GM11168 (cell line): ENCODE results near the gene ALG14.
"Not testable (repeated sequence)": the region's sequence is repeated elsewhere in the genome, so short reads cannot be mapped to it uniquely, and the experiment has no call there.

Experiments used
- in situ Hi-C: fragments of 300-500 bp; cut with MboI; formaldehyde crosslinking; loops from one replicate; pipeline ENCODE4 v1.12.0; 2022; ENCODE audit warnings: low sequenced_read_pairs; ENCODE audit not compliant: unreplicated experiment

ALG14 gene, protein sequence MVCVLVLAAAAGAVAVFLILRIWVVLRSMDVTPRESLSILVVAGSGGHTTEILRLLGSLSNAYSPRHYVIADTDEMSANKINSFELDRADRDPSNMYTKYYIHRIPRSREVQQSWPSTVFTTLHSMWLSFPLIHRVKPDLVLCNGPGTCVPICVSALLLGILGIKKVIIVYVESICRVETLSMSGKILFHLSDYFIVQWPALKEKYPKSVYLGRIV

DNA sequence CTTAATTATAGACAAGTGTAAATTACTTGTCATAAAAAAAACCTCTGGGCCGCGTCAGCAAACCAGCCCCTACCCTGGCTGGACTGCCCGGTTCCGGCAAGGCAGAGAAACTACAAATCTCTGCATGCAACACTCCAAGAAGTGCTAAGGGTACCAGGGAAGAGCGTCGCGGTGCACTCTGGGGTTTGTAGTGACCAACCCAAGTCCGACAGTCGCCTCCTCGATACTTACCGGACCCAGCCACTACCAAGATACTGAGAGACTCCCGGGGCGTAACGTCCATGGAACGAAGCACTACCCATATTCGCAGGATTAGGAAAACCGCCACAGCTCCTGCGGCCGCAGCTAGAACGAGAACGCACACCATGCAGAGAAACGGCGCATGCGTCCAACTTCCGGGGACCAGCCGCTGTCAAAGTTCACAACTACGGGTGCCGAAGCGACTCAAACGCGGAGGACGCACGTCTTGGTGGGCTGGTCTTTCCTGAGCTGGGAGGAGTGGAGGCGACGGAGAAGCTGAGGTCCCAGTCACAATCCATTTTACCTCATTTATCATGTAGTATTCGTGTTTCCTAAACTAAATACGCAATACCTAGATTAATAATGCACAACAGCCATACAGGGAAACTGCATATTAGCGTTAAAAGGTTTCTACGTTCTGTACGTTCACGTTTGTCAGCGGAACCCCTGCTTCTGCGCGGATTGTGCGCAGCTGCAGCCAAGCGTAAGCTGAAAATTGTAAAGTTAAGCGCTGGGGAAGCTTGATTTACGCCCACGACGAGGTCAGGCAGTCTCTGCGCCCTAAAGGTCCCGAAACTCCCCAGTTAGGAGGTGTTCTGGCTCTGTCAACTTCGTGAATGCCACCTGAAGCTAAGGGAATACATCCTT lies at the start of gene ALG14:
TSS of gene ALG14 (minus strand) at position 420 of the 888 bp plus-strand sequence. CDS start at position 367, 53 bp downstream.
- in situ Hi-C loops: no loop called here

DNA sequence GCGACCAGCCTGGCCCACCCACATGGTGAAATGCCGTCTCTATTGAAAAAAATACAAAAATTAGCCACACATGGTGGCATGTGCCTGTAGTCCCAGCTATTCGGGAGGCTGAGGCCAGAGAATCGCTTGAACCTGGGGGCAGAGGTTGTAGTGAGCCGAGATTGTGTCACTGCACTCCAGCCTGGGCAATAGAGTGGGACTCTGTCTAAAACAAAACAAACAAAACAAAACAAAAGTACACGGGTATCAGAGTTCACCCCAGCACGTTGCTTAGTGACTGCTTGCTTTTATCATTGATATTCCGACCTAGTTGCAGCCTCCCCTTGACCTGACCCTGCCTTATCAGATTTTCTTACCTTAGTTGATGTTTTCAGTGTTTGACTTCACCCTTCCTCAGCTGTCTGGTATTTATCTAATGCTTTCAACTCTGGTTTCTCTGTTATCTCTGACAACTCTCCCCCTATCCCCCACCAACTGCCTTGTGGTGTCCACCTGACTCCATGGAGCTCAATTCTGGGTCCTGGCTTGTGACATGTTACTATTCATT lies 49.5 kb upstream of the ALG14 start:
- in situ Hi-C loops: no loop called here

DNA sequence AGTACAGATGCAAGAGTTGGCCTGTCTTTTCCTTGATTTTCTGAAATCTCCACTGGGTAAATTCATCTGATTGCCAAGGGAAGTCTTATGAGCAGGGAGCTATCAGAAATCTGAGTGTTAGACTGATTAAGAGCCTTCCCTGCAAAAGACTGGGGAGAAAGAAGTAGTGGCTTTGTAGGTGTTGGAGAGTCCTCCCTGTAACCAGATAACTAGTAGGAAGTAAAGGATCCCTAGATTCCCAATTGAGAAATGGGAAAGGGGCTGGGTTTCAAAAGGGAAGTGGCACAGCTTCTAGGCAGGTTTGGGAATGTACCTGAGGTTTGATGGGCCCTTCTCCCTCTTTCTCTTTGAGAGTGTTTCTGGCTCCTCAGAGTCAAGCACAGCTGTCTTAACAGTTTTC lies 46.5 kb upstream of the ALG14 start:
- in situ Hi-C loops: no loop called here

- in situ Hi-C loops: no loop called here
These were observed 46.0 kb upstream of the ALG14 start for GRCh38 chr1:95118710-95119109.

DNA sequence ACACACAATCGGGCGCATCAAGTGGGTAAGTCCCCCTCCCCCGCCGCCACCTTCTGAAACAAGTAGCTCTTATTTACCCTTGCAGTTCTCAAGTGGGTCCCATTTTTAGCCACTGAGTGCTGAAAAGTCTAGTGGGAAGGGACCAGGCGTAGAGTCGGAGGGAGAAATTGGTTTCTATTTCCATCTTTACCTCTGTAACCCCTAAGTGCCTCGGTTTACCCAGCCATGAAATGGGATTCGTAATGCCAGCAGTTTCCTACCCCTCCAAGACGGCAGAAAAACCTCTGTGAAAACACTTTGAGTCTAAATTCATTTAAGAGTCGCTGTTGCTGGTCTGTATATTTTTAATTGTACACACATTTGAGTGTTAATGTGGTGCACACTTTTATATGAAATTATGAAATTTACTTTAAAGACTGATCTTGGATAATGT lies 45.3 kb upstream of the ALG14 start:
- in situ Hi-C loops: no loop called here

DNA sequence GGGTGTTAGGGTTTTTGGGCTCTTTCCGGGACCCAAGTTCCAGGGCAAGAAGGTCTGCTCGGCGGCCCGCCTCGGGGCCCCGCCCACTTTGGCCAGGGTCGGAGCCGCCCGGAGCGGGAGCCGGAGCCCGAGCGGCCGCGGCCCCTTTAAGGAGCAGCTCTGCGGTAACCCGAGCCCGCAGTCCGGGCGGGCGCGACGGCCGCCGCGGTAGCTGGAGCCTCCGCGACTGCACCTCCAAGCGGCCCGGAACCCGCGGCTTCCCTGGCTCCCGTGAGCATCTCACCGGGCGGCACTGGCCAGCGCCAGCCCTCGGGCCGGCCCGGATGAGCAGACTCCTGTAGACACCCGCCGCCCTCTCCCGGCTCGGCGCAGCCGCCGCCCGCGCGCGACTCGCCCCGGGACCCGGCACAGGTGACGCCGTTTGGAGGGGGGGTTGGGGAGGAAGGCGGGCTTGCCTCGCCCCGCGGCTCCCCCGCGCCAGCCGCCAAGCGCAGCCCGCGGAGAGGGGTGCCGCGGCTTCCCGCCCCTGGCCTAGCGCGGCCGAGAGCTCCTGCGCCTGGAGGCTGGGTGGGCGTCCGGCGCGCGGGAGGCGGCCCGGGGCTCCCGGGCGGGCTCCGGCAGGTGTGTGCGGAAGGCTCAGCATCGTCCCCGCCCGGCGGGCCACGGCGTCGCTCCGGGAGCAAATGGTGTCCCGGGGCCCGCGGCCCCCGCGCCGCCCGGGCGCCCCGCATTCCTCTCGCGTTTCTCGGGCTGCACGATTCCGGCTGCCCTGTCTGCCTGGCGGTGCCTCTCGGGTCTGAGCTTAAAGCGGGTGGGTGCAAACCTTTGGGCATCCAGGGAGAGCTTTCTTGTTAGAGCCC lies 44.7 kb upstream of the ALG14 start, which contains the start of gene TLCD4:
TSS of gene TLCD4 (plus strand) at position 149 of the 860 bp plus-strand sequence. CDS start 26,547 bp downstream, outside the sequence.
- in situ Hi-C loops: no loop called here

GRCh38 chr1:95116580-95117206 lies 43.9 kb upstream of the ALG14 start:
- in situ Hi-C loops: no loop called here

GRCh38 chr1:95115708-95116137 lies 43.0 kb upstream of the ALG14 start:
- in situ Hi-C loops: no loop called here

GRCh38 chr1:95113684-95114083 lies 40.9 kb upstream of the ALG14 start:
- in situ Hi-C loops: no loop called here

DNA sequence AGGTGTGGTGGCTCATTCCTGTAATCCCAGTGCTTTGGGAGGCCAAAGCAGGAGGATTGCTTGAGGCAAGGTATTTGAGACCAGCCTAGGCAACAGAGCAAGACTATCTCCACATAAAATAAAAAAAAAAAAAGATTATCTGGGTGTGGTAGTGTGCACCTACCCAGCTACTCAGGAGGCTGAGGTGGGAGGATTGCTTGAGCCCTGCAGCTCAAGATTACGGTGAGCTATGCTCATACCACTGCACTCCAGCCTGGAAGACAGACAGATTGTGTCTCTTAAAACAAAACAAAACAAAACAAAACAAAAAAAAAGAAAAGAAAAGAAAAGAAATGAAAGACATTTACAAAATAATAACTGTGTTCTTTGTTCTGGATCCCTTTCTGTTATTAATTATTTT lies 38.3 kb upstream of the ALG14 start:
- in situ Hi-C loops: no loop called here

DNA sequence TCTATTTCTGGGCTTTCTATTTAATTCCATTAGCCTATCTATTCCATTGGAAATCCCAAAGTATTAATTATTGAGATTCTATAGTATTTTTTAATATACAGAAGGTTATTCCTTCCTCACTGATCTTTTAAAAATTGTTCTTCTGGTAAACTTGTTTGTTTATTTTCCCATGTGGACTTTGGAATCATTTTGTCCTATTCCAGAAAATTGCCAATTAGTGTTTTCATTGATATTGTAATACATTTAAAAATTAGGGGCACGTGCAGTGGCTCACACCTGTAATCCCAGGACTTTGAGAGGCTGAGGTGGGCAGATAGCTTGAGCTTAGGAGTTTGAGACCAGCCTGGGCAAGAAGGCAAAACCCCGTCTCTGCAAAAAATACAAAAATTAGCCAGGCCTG lies 36.0 kb upstream of the ALG14 start:
- in situ Hi-C loops: no loop called here

DNA sequence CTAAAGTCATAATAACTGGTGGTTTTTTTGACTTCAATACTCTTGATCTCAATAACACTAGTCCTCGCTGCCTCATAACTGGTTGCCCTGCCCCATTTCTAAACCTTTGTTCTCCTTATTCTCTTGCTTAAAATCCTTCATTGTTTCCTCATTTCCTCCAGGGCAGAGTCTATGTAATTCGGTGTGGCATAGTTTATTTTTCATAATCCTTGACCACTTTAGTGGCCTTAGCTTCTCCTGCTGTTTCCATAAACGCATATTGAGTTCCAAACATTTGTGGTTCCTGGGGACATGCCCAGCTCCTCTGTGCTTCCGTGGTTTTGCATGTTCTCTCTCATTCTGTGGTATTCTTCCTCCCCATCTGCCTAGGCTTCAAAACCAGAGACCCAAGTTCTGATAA lies 25.4 kb upstream of the ALG14 start:
- in situ Hi-C loops: no loop called here

- in situ Hi-C loops: no loop called here
These were observed 24.7 kb upstream of the ALG14 start for GRCh38 chr1:95097426-95097825.

DNA sequence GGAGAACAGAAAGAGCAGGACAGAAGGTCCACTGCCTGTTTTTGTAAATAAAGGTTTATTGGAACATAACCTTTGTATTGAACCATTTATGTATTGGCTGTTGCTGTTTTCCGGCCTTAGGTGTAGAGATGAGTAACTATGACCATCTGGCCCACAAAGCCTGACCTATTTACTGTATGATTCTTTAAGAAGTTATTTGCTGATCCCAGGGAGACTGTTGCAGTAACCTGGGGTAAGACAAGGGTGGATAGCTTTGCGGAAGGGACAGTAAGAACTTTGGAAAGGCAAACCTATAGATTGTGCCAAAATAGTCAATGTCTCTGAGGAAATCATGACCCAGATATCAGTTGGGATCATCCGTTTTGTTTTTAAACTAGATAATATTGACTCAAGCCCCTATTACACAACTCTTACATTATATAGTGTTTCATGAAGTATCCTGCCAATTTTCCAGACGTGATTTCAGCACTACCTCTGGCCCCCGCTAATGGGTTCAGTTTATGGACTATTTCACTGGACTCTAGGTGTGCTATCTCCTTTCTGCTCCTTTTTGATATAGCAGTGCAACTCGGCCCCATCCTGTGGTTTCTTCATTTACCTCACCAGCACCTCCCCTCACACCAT lies 23.6 kb upstream of the ALG14 start:
- in situ Hi-C loops: no loop called here

DNA sequence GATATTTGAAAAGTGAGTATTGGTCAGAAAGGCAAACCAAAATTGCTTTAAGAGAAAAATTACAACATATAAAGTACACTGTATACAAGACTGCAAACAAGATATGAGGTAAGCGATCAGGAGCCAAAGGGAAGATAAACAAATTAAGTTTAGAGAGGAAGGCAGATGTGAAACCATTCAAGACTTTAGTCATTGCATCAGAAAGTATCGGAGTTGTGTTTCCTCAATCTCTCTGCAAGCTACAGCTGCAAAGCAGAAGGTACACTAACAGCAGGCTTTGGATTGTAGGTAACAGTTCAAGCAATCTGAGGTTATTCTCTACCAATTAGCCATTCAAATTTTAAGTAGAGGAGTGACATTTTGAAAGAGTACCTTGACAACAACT lies 23.1 kb upstream of the ALG14 start:
- in situ Hi-C loops: no loop called here

GRCh38 chr1:95094923-95095322 lies 22.2 kb upstream of the ALG14 start:
- in situ Hi-C loops: no loop called here

GRCh38 chr1:95093296-95093695 lies 20.5 kb upstream of the ALG14 start:
- in situ Hi-C loops: no loop called here

- in situ Hi-C loops: not testable (repeated sequence)
These were observed 20.1 kb upstream of the ALG14 start for GRCh38 chr1:95092891-95093290.

GRCh38 chr1:95091290-95091689 lies 18.5 kb upstream of the ALG14 start:
- in situ Hi-C loops: not testable (repeated sequence)
